H1 (cell line): Measurements from ENCODE around the gene PEAK3. TPM values are rescaled to one million over a fixed set of nuclear protein-coding genes. Genes with fewer than 3 reads are reported as not detected.

Experiments
- CTCF ChIA-PET: fragments of 300-600 bp; sonication (Branson Sonifier 250); formaldehyde crosslinking; loops from one replicate; lab custom pipeline; 2021; ENCODE audit not compliant: partially characterized antibody; lab: Charles Lee
- POLR2A ChIA-PET: fragments of 300-600 bp; sonication (Branson Sonifier 250); formaldehyde crosslinking; loops from one replicate; lab custom pipeline; 2021; ENCODE audit warnings: inconsistent platforms; ENCODE audit not compliant: partially characterized antibody; lab: Charles Lee
- DNase-seq, 2 experiments: peaks; one replicate each; pipeline versions ENCODE4 v3.0.0 to v3.0.0-alpha.2; 2010 to 2022; ENCODE audit warnings: low spot score in 2 of 2, low read depth in 1 of 2, mixed read lengths in 1 of 2
- FAIRE-seq: peaks from 2 replicates; lab custom pipeline; 2011; peaks lifted over from hg19 to GRCh38; lab: Jason Lieb, UNC
- H2AFZ ChIP-seq: 2 replicates; pipeline ENCODE4 v1.8.1; 2012; ENCODE audit warnings: low read length, inconsistent platforms
- H2AK5ac ChIP-seq: 2 replicates; pipeline ENCODE4 v1.6.1; 2013; ENCODE audit warnings: low read depth, low read length
- H2BK120ac ChIP-seq: replicated peaks from 2 replicates; pipeline ENCODE3; 2013; ENCODE audit warnings: low read depth, low read length, inconsistent platforms
- H2BK12ac ChIP-seq: 2 replicates; pipeline ENCODE4 v1.6.1; 2013; ENCODE audit warnings: low read depth, low read length
- H2BK15ac ChIP-seq: 2 replicates; pipeline ENCODE4 v1.6.1; 2013; ENCODE audit warnings: low read length
- H2BK20ac ChIP-seq: 2 replicates; pipeline ENCODE4 v1.6.1; 2013; ENCODE audit warnings: low read length
- H2BK5ac ChIP-seq: 2 replicates; pipeline ENCODE4 v1.6.1; 2013; ENCODE audit warnings: low read depth, low read length
- H3K14ac ChIP-seq: 2 replicates; pipeline ENCODE4 v1.6.1; 2013; ENCODE audit warnings: inconsistent platforms; ENCODE audit not compliant: insufficient read length
- H3K18ac ChIP-seq: 2 replicates; pipeline ENCODE4 v1.6.1; 2013; ENCODE audit warnings: low read length; ENCODE audit errors: extremely low read depth
- H3K23ac ChIP-seq: 2 replicates; pipeline ENCODE4 v1.6.1; 2013; ENCODE audit warnings: inconsistent platforms; ENCODE audit not compliant: insufficient read length
- H3K23me2 ChIP-seq: 2 replicates; pipeline ENCODE4 v1.6.1; 2013; ENCODE audit warnings: low read depth, low read length
- H3K27ac ChIP-seq: 2 replicates; pipeline ENCODE4 v1.6.1; 2011; ENCODE audit warnings: low read depth, low read length, inconsistent platforms
- H3K27me3 ChIP-seq, 4 experiments: replicated peaks in 1 of 4; 1 replicate in 1 of 4; 2 replicates in 3 of 4; pipeline versions ENCODE4 v1.6.1 to v1.8.1; 2011 to 2013; ENCODE audit warnings: low read length in 3 of 4, mild to moderate bottlenecking in 3 of 4, inconsistent platforms in 2 of 4, mixed read lengths in 2 of 4, moderate library complexity in 1 of 4; ENCODE audit not compliant: control insufficient read depth in 3 of 4, insufficient read depth in 3 of 4; ENCODE audit errors: extremely low read depth in 1 of 4
- H3K36me3 ChIP-seq, 4 experiments: 2 replicates each; pipeline versions ENCODE4 v1.6.1 to v1.8.1; 2011 to 2013; ENCODE audit warnings: mild to moderate bottlenecking in 4 of 4, low read length in 3 of 4, moderate library complexity in 2 of 4, control low read depth in 1 of 4, inconsistent platforms in 1 of 4; ENCODE audit not compliant: insufficient read depth in 4 of 4, control insufficient read depth in 2 of 4
- H3K4ac ChIP-seq: replicated peaks from 2 replicates; pipeline ENCODE3; 2013; ENCODE audit warnings: low read length, low read depth, mixed read lengths, inconsistent platforms; ENCODE audit not compliant: insufficient read length
- H3K4me1 ChIP-seq, 4 experiments: replicated peaks in 1 of 4; 1 replicate in 1 of 4; 2 replicates in 3 of 4; pipeline versions ENCODE4 v1.6.1 to v1.8.1; 2011 to 2013; ENCODE audit warnings: low read length in 3 of 4, inconsistent platforms in 2 of 4, mixed read lengths in 1 of 4; ENCODE audit not compliant: insufficient read depth in 4 of 4, control insufficient read depth in 3 of 4
- H3K4me2 ChIP-seq, 2 experiments: 2 replicates each; pipeline versions ENCODE4 v1.6.1 to v1.8.1; 2011 to 2013; ENCODE audit warnings: low read depth in 2 of 2, low read length in 2 of 2, control low read depth in 1 of 2, inconsistent platforms in 1 of 2, mild to moderate bottlenecking in 1 of 2; ENCODE audit not compliant: insufficient read depth in 1 of 2
- H3K4me3 ChIP-seq, 4 experiments: fragments of 200-600, 300-600 bp in 1 of 4; sonication (generic), shearing (Covaris generic), sonication (Bioruptor Twin) in 1 of 4; 2 replicates each; pipeline versions ENCODE4 v1.5.1 to v1.8.1; 2011 to 2016; ENCODE audit warnings: low read length in 4 of 4, low read depth in 3 of 4, control low read depth in 2 of 4, inconsistent platforms in 2 of 4, mild to moderate bottlenecking in 2 of 4, mixed read lengths in 1 of 4, moderate library complexity in 1 of 4; ENCODE audit not compliant: insufficient read depth in 2 of 4; ENCODE audit errors: extremely low read depth in 1 of 4
- H3K56ac ChIP-seq: replicated peaks from 2 replicates; pipeline ENCODE3; 2013; ENCODE audit warnings: low read depth, mild to moderate bottlenecking, mixed read lengths, low read length, inconsistent platforms; ENCODE audit not compliant: insufficient read length
- H3K79me1 ChIP-seq: 2 replicates; pipeline ENCODE4 v1.6.1; 2013; ENCODE audit warnings: low read depth, low read length, control low read depth
- H3K79me2 ChIP-seq, 2 experiments: 2 replicates each; pipeline versions ENCODE4 v1.6.1 to v1.8.1; 2012 to 2013; ENCODE audit warnings: low read length in 2 of 2, mild to moderate bottlenecking in 2 of 2, inconsistent platforms in 1 of 2; ENCODE audit not compliant: insufficient read depth in 2 of 2, control insufficient read depth in 1 of 2
- H3K9ac ChIP-seq, 4 experiments: replicated peaks in 1 of 4; 1 replicate in 1 of 4; 2 replicates in 3 of 4; pipeline versions ENCODE4 v1.6.1 to v1.8.1; 2011 to 2013; ENCODE audit warnings: low read depth in 3 of 4, low read length in 3 of 4, control low read depth in 2 of 4, mild to moderate bottlenecking in 2 of 4, moderate library complexity in 2 of 4, inconsistent platforms in 1 of 4; ENCODE audit errors: extremely low read depth in 1 of 4
- H3K9me3 ChIP-seq, 2 experiments: 2 replicates each; pipeline versions ENCODE4 v1.6.1 to v1.8.1; 2012 to 2013; ENCODE audit warnings: mild to moderate bottlenecking in 2 of 2, moderate library complexity in 2 of 2, control low read depth in 1 of 2, inconsistent platforms in 1 of 2, low read depth in 1 of 2, low read length in 1 of 2, mixed read lengths in 1 of 2; ENCODE audit not compliant: insufficient read depth in 2 of 2
- H4K20me1 ChIP-seq, 2 experiments: replicated peaks in 1 of 2; 2 replicates each; pipeline versions ENCODE3 to v1.8.1; 2011 to 2013; ENCODE audit warnings: inconsistent platforms in 2 of 2, low read length in 2 of 2, mild to moderate bottlenecking in 1 of 2; ENCODE audit not compliant: insufficient read depth in 2 of 2, control insufficient read depth in 1 of 2
- H4K5ac ChIP-seq: 2 replicates; pipeline ENCODE4 v1.6.1; 2013; ENCODE audit warnings: low read length, low read depth, mixed read lengths, inconsistent platforms; ENCODE audit not compliant: insufficient read length
- H4K8ac ChIP-seq: 2 replicates; pipeline ENCODE4 v1.8.0; 2013; ENCODE audit warnings: mild to moderate bottlenecking, moderate library complexity, low read length, inconsistent platforms; ENCODE audit not compliant: insufficient read depth; ENCODE audit errors: extremely low read depth
- H4K91ac ChIP-seq: replicated peaks from 2 replicates; pipeline ENCODE3; 2013; ENCODE audit warnings: low read length, mixed read lengths, inconsistent platforms; ENCODE audit not compliant: insufficient read length
- CBX8 ChIP-seq: fragments of 300-800, 300-1000 bp; sonication (generic); IDR thresholded peaks from 2 replicates; pipeline ENCODE4 v1.7.1; 2016; ENCODE audit warnings: low read depth, low read length, borderline replicate concordance
- GABPA ChIP-seq: IDR thresholded peaks from 2 replicates; pipeline ENCODE4 v1.6.1; 2011; ENCODE audit warnings: mild to moderate bottlenecking, low read length, moderate library complexity, borderline replicate concordance; ENCODE audit not compliant: insufficient read depth
- HDAC6 ChIP-seq: IDR thresholded peaks from one replicate; pipeline ENCODE4 v1.7.1; 2012; ENCODE audit warnings: low read depth, mild to moderate bottlenecking, inconsistent platforms, low read length, moderate library complexity
- JUND ChIP-seq: IDR thresholded peaks from 2 replicates; pipeline ENCODE4 v1.6.1; 2011; ENCODE audit warnings: mild to moderate bottlenecking, improper control_type of control experiment, low read length
- KDM1A ChIP-seq: fragments of 200-600, 300-600 bp; sonication (generic); IDR thresholded peaks from 2 replicates; pipeline ENCODE4 v1.7.1; 2016; ENCODE audit warnings: mild to moderate bottlenecking, low read length, borderline replicate concordance
- POLR2AphosphoS5 ChIP-seq: IDR thresholded peaks from 2 replicates; pipeline ENCODE4 v1.6.1; 2011; ENCODE audit warnings: low read depth, low read length
- RBBP5 ChIP-seq: IDR thresholded peaks from 2 replicates; pipeline ENCODE4 v1.7.1; 2012; ENCODE audit warnings: low read depth, mild to moderate bottlenecking, inconsistent platforms, low read length, moderate library complexity, borderline replicate concordance
- RNF2 ChIP-seq: fragments of 200-900, 300-1000 bp; sonication (generic); IDR thresholded peaks from 2 replicates; pipeline ENCODE4 v1.7.1; 2016; ENCODE audit warnings: borderline replicate concordance, low read depth, mild to moderate bottlenecking, antibody characterized with exemption, low read length; ENCODE audit not compliant: poor library complexity, severe bottlenecking; ENCODE audit errors: missing control alignments
- ZNF274 ChIP-seq: IDR thresholded peaks from 2 replicates; pipeline ENCODE4 v1.7.0; 2012; ENCODE audit warnings: low read length, borderline replicate concordance; ENCODE audit errors: extremely low read depth
- WGBS, 2 experiments: shearing (Covaris generic) in 1 of 2; methylation state at CpG; one replicate each; pipeline versions ENCODE4 v1.1.6 to v1.1.7; 2013 to 2015; ENCODE audit warnings: low lambda C conversion rate in 2 of 2, mixed read lengths in 2 of 2, inconsistent platforms in 1 of 2, low coverage in 1 of 2, missing lambda C conversion rate in 1 of 2; ENCODE audit not compliant: insufficient replicate concordance in 2 of 2, insufficient coverage in 1 of 2, insufficient read length in 1 of 2; ENCODE audit errors: extremely low coverage in 1 of 2, missing lambda C conversion rate in 1 of 2; 5-methylcytosine and 5-hydroxymethylcytosine counted together
- polyA plus RNA-seq, 7 experiments: library from polyadenylated mRNA; depleted of rRNA in 3 of 7; stranded (reverse) in 5 of 7; unstranded in 2 of 7; fragments of >200 nt in 5 of 7; fragments of 200-250 nt in 2 of 7; gene quantifications; 1 replicate in 5 of 7; 2 replicates in 1 of 7; 4 replicates in 1 of 7; pipeline versions ENCODE4 v1.2.1 to v1.2.3, GENCODE V29; 2011 to 2013; ENCODE audit warnings: missing spikeins in 2 of 7, mixed read lengths in 2 of 7
- total RNA-seq: library from RNA; stranded (reverse); fragmentation: NEBNext Ultra II Directional; extraction: Animal tissue kit (Norgen Biotek cat#: 25700); gene quantifications from 2 replicates; pipeline ENCODE4 v1.2.1, GENCODE V29; 2021
- TF ChIP-seq, protein P1 (sequence below): IDR thresholded peaks from 2 replicates; pipeline ENCODE4 v1.6.1; 2011; ENCODE audit warnings: low read depth, mild to moderate bottlenecking, low read length; ENCODE audit not compliant: insufficient read depth

The PEAK3 gene
- total and polyA plus RNA-seq, 2 of the 8 experiments (the other 6 are each of a cell fraction or from before 2014, with no cell fraction given), result not detected

DNA sequence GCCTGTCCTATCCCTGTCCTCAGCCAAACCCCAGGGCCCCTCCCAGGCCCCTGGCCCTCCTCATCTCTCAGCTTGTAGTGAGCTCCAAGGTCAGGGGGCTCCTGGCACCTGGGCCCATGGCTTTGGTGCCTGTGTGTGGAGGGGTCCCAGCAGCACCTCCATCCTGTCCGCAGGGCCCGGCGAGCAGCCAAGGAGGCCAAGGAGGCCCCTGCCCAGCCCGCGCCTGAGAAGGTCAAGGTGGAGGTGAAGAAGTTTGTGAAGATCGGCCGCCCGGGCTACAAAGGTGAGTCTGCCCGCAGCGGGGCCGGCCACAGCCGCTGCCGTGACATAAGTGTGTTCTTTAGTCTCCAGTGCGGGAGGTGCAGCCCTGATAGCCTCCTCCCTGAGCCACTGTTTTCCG, 36.7 kb downstream of the PEAK3 start:
- Histone ChIP-seq H2AK5ac (no peak overlapping the region), H3K27ac (no peak overlapping the region), H3K18ac (no peak overlapping the region), H3K23ac (no peak overlapping the region), H3K56ac (no peak overlapping the region), H3K4me3 (no peak overlapping the region), H3K4ac (no peak overlapping the region), H2BK15ac (no peak overlapping the region), H2BK12ac (no peak overlapping the region), H4K20me1 (peaks cover 40 to 58% of the 10 kb centered on the region in 2 experiments), H2BK5ac (no peak overlapping the region), H3K79me1 (peaks cover 19% of the 10 kb centered on the region), H3K27me3 (no peaks in the 10 kb centered on the region), H3K4me1 (peaks cover 0 to 8% (median 6%) of the 10 kb centered on the region in 4 experiments; a peak in 5 of 7 replicates), H2AFZ (no peak overlapping the region), H3K9ac (no peak overlapping the region), H3K23me2 (no peaks in the 10 kb centered on the region; the same call in 1 of the 2 replicates), H2BK120ac (no peak overlapping the region), H3K4me2 (no peak overlapping the region), H3K14ac (no peak overlapping the region), H4K5ac (no peak overlapping the region), H2BK20ac (no peak overlapping the region), H3K79me2 (peaks cover 22 to 39% of the 10 kb centered on the region in 2 experiments), H3K9me3 (no peaks in the 10 kb centered on the region), H3K36me3 (peaks cover 28 to 49% (median 45%) of the 10 kb centered on the region in 4 experiments), H4K8ac (no peak overlapping the region; the same call in 1 of the 2 replicates), H4K91ac (no peak overlapping the region)
- no peak for DNase-seq
- 94% methylated on average over 15 of the region's 15 CpGs; no CpG with 5 or more reads in 1 of the 2 experiments for WGBS, 2 experiments
- ChIA-PET POLR2A (interaction anchor here (1.1 to 10.3 kb wide), 7 partner anchors 10 to 71 kb away, joined by 3 to 206 read pairs (median 4); partner anchors contain the start of genes AMH and JSRP1), CTCF (interaction anchor here (0.9 to 2.6 kb wide), 5 partner anchors 8 to 71 kb away, joined by 3 to 11 read pairs (median 4); partner anchors contain the start of gene JSRP1)
- no peak for FAIRE-seq
- no peak for TF ChIP-seq GABPA
- no peak for TF ChIP-seq CBX8
- no peak for TF ChIP-seq JUND
- TF ChIP-seq, protein P1, sequence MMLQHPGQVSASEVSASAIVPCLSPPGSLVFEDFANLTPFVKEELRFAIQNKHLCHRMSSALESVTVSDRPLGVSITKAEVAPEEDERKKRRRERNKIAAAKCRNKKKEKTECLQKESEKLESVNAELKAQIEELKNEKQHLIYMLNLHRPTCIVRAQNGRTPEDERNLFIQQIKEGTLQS, result no peak
- no peak for TF ChIP-seq ZNF274
- no peak for TF ChIP-seq POLR2AphosphoS5
- TF ChIP-seq HDAC6, result no peak
- TF ChIP-seq RBBP5, result no peak
- TF ChIP-seq RNF2, result no peak
- TF ChIP-seq KDM1A, result no peak
